ENCODE results near the gene ADAMTS15. TPM values are rescaled to one million over a fixed set of nuclear protein-coding genes. Genes with fewer than 3 reads are reported as not detected.

Gene ADAMTS15
- total and polyA plus RNA-seq, 7 donors, result 0.46 to 8.9 (median 2.4) TPM

DNA sequence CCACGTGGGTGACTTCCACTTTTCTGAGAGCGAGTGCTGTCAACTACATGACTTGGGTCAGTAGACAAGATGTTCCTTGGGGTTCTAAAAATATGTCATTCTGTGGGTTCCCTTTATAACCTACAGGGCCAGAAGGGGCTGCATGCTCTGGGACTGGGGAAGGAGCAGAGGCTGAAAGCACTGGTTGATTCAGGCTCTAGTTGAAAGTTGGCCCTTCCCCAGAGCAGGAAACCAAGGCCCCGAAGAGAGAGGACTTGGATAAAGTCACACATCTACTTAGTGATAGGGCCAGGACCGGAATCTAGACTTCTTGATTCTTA lies 9.9 kb downstream of the ADAMTS15 start:
- H3K9me3 ChIP-seq, result no peaks in the 10 kb centered on the region
- no peaks in the 10 kb centered on the region for H3K4me1 ChIP-seq
- TF ChIP-seq POLR2AphosphoS5 (IDR thresholded peaks at IDR 0.05) (no peak), POLR2A (IDR thresholded peaks at IDR 0.05) (no peak), EP300 (IDR thresholded peaks at IDR 0.05) (no peak)
- TF ChIP-seq, protein P1, sequence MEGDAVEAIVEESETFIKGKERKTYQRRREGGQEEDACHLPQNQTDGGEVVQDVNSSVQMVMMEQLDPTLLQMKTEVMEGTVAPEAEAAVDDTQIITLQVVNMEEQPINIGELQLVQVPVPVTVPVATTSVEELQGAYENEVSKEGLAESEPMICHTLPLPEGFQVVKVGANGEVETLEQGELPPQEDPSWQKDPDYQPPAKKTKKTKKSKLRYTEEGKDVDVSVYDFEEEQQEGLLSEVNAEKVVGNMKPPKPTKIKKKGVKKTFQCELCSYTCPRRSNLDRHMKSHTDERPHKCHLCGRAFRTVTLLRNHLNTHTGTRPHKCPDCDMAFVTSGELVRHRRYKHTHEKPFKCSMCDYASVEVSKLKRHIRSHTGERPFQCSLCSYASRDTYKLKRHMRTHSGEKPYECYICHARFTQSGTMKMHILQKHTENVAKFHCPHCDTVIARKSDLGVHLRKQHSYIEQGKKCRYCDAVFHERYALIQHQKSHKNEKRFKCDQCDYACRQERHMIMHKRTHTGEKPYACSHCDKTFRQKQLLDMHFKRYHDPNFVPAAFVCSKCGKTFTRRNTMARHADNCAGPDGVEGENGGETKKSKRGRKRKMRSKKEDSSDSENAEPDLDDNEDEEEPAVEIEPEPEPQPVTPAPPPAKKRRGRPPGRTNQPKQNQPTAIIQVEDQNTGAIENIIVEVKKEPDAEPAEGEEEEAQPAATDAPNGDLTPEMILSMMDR (IDR thresholded peaks at IDR 0.05), result no peak
- no peak overlapping the region for H3K4me3 ChIP-seq
- no peaks in the 10 kb centered on the region for H3K27me3 ChIP-seq
- intact Hi-C loops (cut with DNase I), result no loop called here
- DNase-seq, result no peak
- WGBS, 2 donors, result 73 to 87% methylated on average over 4 of the region's 4 CpGs
- H3K36me3 ChIP-seq, result peaks cover 0 to 11% (median 4%) of the 10 kb centered on the region in 4 donors
- H3K27ac ChIP-seq, result no peak overlapping the region

DNA sequence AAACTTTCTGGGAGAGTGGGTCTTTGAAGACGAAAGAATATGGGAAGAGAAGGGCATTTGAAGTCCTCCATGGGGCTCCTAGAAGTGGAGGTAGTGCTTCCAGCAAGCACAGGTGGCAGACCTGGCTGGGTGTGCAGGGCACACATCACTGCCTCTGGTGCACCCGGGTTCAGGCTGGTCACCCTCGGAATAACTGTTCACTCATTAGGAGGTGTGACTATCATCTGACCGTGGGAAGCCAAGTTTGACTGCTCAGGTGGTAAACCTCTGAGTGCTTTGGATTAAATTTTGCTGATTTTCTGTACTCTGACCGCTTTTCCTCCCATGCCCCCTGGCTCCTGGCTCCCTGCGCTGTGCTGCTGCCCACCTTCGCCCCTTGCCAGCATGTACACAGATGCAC lies 11.1 kb downstream of the ADAMTS15 start:
- Histone ChIP-seq H3K4me3 (no peak overlapping the region), H3K27ac (no peak overlapping the region), H3K9me3 (no peaks in the 10 kb centered on the region), H3K36me3 (peaks cover 0 to 14% (median 4%) of the 10 kb centered on the region in 4 donors), H3K4me1 (no peaks in the 10 kb centered on the region), H3K27me3 (no peaks in the 10 kb centered on the region)
- no peak for TF ChIP-seq POLR2A (IDR thresholded peaks at IDR 0.05)
- TF ChIP-seq, protein P1 (IDR thresholded peaks at IDR 0.05), result no peak
- TF ChIP-seq EP300 (IDR thresholded peaks at IDR 0.05), result no peak
- no peak for TF ChIP-seq POLR2AphosphoS5 (IDR thresholded peaks at IDR 0.05)
- DNase-seq, result no peak
- intact Hi-C loops (cut with DNase I), result no loop called here
- 93 to 94% methylated on average over 7 of the region's 7 CpGs for WGBS, 2 donors

DNA sequence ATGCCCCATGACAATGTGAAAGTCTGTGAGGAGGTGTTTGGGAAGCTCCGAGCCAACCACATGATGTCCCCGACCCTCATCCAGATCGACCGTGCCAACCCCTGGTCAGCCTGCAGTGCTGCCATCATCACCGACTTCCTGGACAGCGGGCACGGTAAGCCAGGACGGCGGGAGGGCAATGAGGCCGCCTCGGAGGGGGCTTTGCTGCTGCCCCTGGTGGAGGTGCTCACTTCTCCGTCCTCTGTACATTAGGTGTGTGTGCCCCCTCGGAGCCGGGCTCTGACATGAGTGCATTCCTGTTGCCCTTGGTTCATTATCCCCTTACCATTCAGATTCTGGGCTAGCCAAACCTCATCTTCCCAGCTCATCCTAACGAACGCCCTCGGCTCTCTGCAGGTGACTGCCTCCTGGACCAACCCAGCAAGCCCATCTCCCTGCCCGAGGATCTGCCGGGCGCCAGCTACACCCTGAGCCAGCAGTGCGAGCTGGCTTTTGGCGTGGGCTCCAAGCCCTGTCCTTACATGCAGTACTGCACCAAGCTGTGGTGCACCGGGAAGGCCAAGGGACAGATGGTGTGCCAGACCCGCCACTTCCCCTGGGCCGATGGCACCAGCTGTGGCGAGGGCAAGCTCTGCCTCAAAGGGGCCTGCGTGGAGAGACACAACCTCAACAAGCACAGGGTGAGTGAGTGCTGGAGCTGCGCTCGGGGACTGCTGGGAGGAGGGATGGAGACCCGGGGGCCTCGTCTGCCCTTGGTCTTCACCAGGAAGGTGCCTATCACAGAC lies 13.8 kb downstream of the ADAMTS15 start:
- H3K27ac ChIP-seq, result no peak overlapping the region
- no peaks in the 10 kb centered on the region for H3K27me3 ChIP-seq
- DNase-seq, result no peak
- H3K9me3 ChIP-seq, result no peaks in the 10 kb centered on the region
- intact Hi-C loops (cut with DNase I), result no loop called here
- no peaks in the 10 kb centered on the region for H3K4me1 ChIP-seq
- H3K36me3 ChIP-seq, result peaks cover 0 to 22% (median 4%) of the 10 kb centered on the region in 4 donors
- TF ChIP-seq, protein P1 (IDR thresholded peaks at IDR 0.05), result no peak
- no peak for TF ChIP-seq EP300 (IDR thresholded peaks at IDR 0.05)
- TF ChIP-seq POLR2A (IDR thresholded peaks at IDR 0.05), result no peak
- TF ChIP-seq POLR2AphosphoS5 (IDR thresholded peaks at IDR 0.05), result no peak
- WGBS, 2 donors, result 95 to 96% methylated on average over 31 of the region's 31 CpGs
- no peak overlapping the region for H3K4me3 ChIP-seq

DNA sequence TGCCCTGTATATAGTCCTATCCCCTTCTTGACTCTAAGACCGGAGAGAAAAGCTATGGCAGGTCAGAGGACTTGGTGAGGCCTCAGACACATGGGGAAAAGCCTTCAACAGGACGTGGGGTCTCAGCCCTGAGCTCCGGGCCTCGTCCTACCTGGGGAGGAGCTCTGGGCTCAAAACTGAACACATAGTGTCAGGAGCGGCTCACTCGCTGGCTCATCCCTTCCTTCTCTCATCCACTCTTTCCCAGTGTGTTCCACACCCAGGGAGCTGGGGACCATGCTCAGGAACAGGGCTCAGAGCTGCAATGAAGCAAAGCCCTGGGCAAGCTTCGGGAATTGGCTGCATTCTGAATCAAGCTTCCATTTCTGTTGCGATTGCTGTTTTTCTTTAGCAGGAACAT lies 14.5 kb downstream of the ADAMTS15 start:
- 93 to 96% methylated on average over 8 of the region's 8 CpGs for WGBS, 2 donors
- Histone ChIP-seq H3K27me3 (no peaks in the 10 kb centered on the region), H3K27ac (no peak overlapping the region), H3K4me3 (no peak overlapping the region), H3K36me3 (peaks cover 0 to 22% (median 4%) of the 10 kb centered on the region in 4 donors), H3K9me3 (no peaks in the 10 kb centered on the region), H3K4me1 (no peaks in the 10 kb centered on the region)
- no peak for DNase-seq
- intact Hi-C loops (cut with DNase I), result no loop called here
- no peak for TF ChIP-seq POLR2A (IDR thresholded peaks at IDR 0.05)
- TF ChIP-seq, protein P1 (IDR thresholded peaks at IDR 0.05), result no peak
- TF ChIP-seq POLR2AphosphoS5 (IDR thresholded peaks at IDR 0.05), result no peak
- no peak for TF ChIP-seq EP300 (IDR thresholded peaks at IDR 0.05)

Data from sigmoid colon (tissue), 7 donors.